GM13977 (cell line): Measurements from ENCODE around the gene VCAN.

Experiments
- DNase-seq: peaks from one replicate; pipeline ENCODE4 v3.0.0; 2012; ENCODE audit warnings: low spot score
- CTCF ChIP-seq: IDR thresholded peaks from 2 replicates; pipeline ENCODE4 v1.5.1; 2012; ENCODE audit warnings: mild to moderate bottlenecking, control low read depth; ENCODE audit not compliant: insufficient read depth; ENCODE audit errors: extremely low read depth, missing control alignments
- in situ Hi-C: fragments of 300-500 bp; cut with MboI; formaldehyde crosslinking; loops from one replicate; pipeline ENCODE4 v1.12.0; 2022; ENCODE audit warnings: low sequenced_read_pairs, low pct_unique_long_range_greater_than_20kb, mixed read lengths, inconsistent platforms; ENCODE audit not compliant: unreplicated experiment

VCAN gene

GRCh38 chr5:83564069-83564749 is 92.7 kb downstream of the VCAN start:
- peak; percentile 24 for DNase-seq
- in situ Hi-C loops, result loop anchor here (5.0 kb wide), 1 partner anchor 1207 kb away; no protein-coding TSS in a partner anchor
- peak; percentile 54 for TF ChIP-seq CTCF

- DNase-seq, result no peak
- in situ Hi-C loops, result no loop called here
- no peak for TF ChIP-seq CTCF
Observed at GRCh38 chr5:83567741-83568140, 96.2 kb downstream of the VCAN start.

GRCh38 chr5:83568186-83568585 is 96.6 kb downstream of the VCAN start:
- no peak for TF ChIP-seq CTCF
- DNase-seq, result no peak
- in situ Hi-C loops, result no loop called here

GRCh38 chr5:83570916-83571315 is 99.4 kb downstream of the VCAN start:
- DNase-seq, result no peak
- no peak for TF ChIP-seq CTCF
- in situ Hi-C loops, result no loop called here

- TF ChIP-seq CTCF, result no peak
- in situ Hi-C loops, result no loop called here
- no peak for DNase-seq
Observed at GRCh38 chr5:83572271-83572670, 100.7 kb downstream of the VCAN start.

- no peak for TF ChIP-seq CTCF
- in situ Hi-C loops, result no loop called here
- no peak for DNase-seq
Observed at GRCh38 chr5:83576341-83576740, 104.8 kb downstream of the VCAN start.
